Common myeloid progenitor, CD34-positive (primary cell): ENCODE results near the gene RGMA.

Experiments
- CTCF ChIA-PET: fragments of 350-600 bp; sonication (Branson Sonifier 250); formaldehyde crosslinking; loops from one replicate; lab custom pipeline; 2021; ENCODE audit warnings: antibody characterized with exemption; lab: Charles Lee
- POLR2A ChIA-PET: fragments of 350-600 bp; sonication (Branson Sonifier 250); formaldehyde crosslinking; loops from one replicate; lab custom pipeline; 2021; ENCODE audit warnings: antibody characterized with exemption; lab: Charles Lee
- DNase-seq, 3 donors: peaks; one replicate each; pipeline versions ENCODE4 v3.0.0 to v3.0.0-alpha.2; 2013
- H3K27ac ChIP-seq, 2 experiments: 1 replicate in 1 of 2; 2 replicates in 1 of 2; pipeline ENCODE4 v1.7.0; 2013; ENCODE audit warnings: inconsistent platforms in 2 of 2, low read length in 2 of 2, mild to moderate bottlenecking in 2 of 2, low read depth in 1 of 2, moderate library complexity in 1 of 2; ENCODE audit not compliant: severe bottlenecking in 2 of 2, insufficient read depth in 1 of 2, poor library complexity in 1 of 2
- H3K27me3 ChIP-seq, 5 experiments: replicated peaks in 2 of 5; 1 replicate in 3 of 5; 2 replicates in 2 of 5; pipeline versions ENCODE4 v1.6.1 to v1.7.0; 2013; ENCODE audit warnings: low read length in 4 of 5, mild to moderate bottlenecking in 2 of 5, moderate library complexity in 2 of 5, inconsistent platforms in 1 of 5; ENCODE audit not compliant: insufficient read depth in 5 of 5, control insufficient read depth in 4 of 5
- H3K36me3 ChIP-seq, 4 experiments: 1 replicate in 2 of 4; 2 replicates in 2 of 4; pipeline versions ENCODE4 v1.6.1 to v1.7.0; 2013; ENCODE audit warnings: low read length in 3 of 4, control low read depth in 1 of 4, mild to moderate bottlenecking in 1 of 4; ENCODE audit not compliant: control insufficient read depth in 4 of 4, insufficient read depth in 4 of 4
- H3K4me1 ChIP-seq, 4 experiments: 1 replicate in 3 of 4; 2 replicates in 1 of 4; pipeline versions ENCODE4 v1.6.1 to v1.7.1; 2013; ENCODE audit warnings: low read length in 3 of 4, mild to moderate bottlenecking in 3 of 4, control low read depth in 1 of 4, inconsistent platforms in 1 of 4, moderate library complexity in 1 of 4; ENCODE audit not compliant: control insufficient read depth in 4 of 4, insufficient read depth in 4 of 4; ENCODE audit errors: control extremely low read depth in 1 of 4
- H3K4me3 ChIP-seq, 7 experiments: 1 replicate in 4 of 7; 2 replicates in 3 of 7; pipeline versions ENCODE4 v1.5.1 to v1.7.0; 2013; ENCODE audit warnings: mild to moderate bottlenecking in 7 of 7, low read length in 6 of 7, moderate library complexity in 6 of 7, inconsistent platforms in 2 of 7, low read depth in 2 of 7, control low read depth in 1 of 7; ENCODE audit not compliant: insufficient read depth in 4 of 7, control insufficient read depth in 1 of 7; ENCODE audit errors: extremely low read depth in 1 of 7
- H3K9me3 ChIP-seq, 5 experiments: 1 replicate in 4 of 5; 2 replicates in 1 of 5; pipeline versions ENCODE4 v1.6.1 to v1.7.1; 2013; ENCODE audit warnings: low read length in 4 of 5, mild to moderate bottlenecking in 2 of 5, inconsistent platforms in 1 of 5, low read depth in 1 of 5, moderate library complexity in 1 of 5; ENCODE audit not compliant: control insufficient read depth in 4 of 5, insufficient read depth in 2 of 5; ENCODE audit errors: control extremely low read depth in 1 of 5
- WGBS: methylation state at CpG from one replicate; pipeline ENCODE4 v1.1.5; 2013; ENCODE audit not compliant: insufficient coverage; 5-methylcytosine and 5-hydroxymethylcytosine counted together

RGMA gene

DNA sequence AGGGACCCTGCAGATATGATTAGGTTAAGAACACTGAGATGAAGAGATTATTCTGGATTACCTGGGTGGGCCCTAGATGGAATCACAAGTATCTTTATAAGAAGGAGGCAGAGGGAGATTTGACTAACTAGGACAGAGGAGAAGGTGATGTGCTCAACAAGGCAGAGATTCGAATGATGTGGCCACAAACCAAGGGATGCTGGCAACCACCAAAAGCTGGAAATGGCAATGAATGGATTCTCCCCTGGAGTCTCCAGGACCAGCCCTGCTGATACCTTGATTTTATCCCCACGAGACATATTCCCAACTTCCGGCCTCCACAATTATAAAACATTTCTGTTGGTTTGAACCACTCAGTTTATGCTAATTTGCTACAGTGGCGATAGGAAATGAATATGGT, 42.9 kb downstream of the RGMA start:
- no peak for DNase-seq
- Histone ChIP-seq H3K27ac (no peak overlapping the region), H3K4me1 (peaks cover 0 to 71% (median 20%) of the 10 kb centered on the region in 4 experiments), H3K9me3 (no peaks in the 10 kb centered on the region), H3K4me3 (no peak overlapping the region), H3K36me3 (peaks cover 0 to 11% (median 0%) of the 10 kb centered on the region in 4 experiments), H3K27me3 (no peaks in the 10 kb centered on the region)
- WGBS, result 93% methylated on average over 4 of the region's 4 CpGs
- ChIA-PET POLR2A (no interaction called here), CTCF (interaction anchor here (18.8 kb wide), 1 partner anchor 12 kb away, joined by 472 read pairs; no protein-coding TSS in a partner anchor)

DNA sequence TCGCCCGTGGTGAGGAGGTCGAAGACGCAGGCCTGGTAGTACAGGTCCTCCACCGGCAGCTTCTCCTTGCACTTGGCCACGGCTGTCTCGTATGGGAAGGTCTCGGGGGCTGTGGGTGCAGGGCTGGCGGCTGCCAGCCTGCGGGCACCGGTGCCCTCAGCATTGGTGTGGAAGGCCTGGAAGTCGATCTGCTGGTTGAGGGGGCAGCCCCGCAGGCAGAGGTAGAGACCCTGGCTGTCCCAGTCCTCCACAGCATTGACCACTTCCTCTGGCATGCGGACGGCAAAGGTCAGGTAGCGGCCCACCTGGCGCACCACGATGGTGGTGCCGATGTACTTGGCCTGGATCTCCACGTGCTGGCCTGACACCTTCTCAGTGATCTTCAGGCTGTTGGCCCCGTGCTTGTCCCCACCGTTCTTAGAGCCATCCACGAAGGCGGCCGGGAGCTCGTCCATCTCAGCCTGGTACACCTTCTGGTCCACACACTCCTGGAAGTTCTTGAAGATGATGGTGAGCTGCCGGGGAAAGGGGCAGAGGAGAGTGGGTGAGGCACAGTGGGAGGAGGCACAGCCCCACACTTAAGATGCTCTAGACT, 43.7 kb downstream of the RGMA start:
- no peak overlapping the region for H3K27ac ChIP-seq
- WGBS, result 96% methylated on average over 26 of the region's 27 CpGs
- no peak overlapping the region for H3K4me3 ChIP-seq
- no peak for DNase-seq
- peaks cover 0 to 8% (median 0%) of the 10 kb centered on the region in 4 experiments for H3K36me3 ChIP-seq
- H3K9me3 ChIP-seq, result no peaks in the 10 kb centered on the region
- POLR2A ChIA-PET, result no interaction called here
- peaks cover 0 to 80% (median 23%) of the 10 kb centered on the region in 4 experiments for H3K4me1 ChIP-seq
- CTCF ChIA-PET, result interaction anchor here (18.8 kb wide), 1 partner anchor 12 kb away, joined by 472 read pairs; no protein-coding TSS in a partner anchor
- no peaks in the 10 kb centered on the region for H3K27me3 ChIP-seq

DNA sequence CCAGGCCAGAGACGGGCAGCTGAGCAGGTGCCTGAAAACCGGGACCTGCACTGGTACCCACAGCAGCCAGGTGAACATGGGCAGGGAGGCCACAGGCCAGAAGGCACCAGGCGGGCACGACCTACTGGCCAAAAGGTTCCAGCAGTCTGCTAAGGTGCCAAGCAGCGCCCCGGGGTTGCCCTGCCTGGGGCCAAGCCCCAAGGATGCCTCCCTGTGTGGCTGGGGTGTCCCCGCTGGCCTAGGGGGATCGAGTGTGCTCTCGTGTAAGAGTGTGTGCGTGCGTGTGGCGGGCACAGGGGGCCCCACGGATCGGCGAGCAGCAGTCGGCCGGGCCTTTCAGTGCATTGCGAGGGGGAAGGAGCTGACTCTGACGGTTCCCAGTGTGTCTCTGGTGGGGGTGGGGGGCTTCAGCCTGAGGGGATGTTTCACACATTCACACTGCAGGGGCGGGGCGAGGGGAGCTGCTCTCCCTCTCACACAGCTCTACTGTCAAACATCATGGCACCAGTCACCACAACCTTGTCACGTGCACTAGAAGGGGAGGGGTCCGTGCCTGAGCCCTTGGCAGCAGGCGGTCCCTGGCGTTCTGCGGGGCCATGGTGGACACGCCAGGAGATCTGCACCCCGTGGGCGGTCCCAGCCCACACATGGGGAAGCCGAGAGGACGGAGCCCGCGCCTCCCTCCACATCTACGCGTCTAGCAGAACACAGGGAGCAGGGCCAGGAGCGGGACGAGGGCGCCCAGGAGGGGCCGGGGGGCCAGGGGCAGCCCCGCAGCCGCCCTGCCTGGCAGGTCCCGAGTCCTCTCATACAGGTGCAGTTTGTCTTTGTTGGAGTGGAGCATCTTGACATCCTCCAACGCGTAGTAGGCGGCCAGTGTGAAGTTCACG, 44.5 kb downstream of the RGMA start:
- DNase-seq, result no peak
- Histone ChIP-seq H3K27me3 (no peaks in the 10 kb centered on the region), H3K9me3 (no peaks in the 10 kb centered on the region), H3K27ac (no peak overlapping the region), H3K36me3 (peaks cover 0 to 8% (median 0%) of the 10 kb centered on the region in 4 experiments), H3K4me1 (peaks cover 0 to 80% (median 24%) of the 10 kb centered on the region in 4 experiments), H3K4me3 (no peak overlapping the region)
- WGBS, result 94% methylated on average over 37 of the region's 46 CpGs
- ChIA-PET CTCF (interaction anchor here (1.6 to 18.8 kb wide), 2 partner anchors 11 to 1075 kb away, joined by 5 to 472 read pairs; no protein-coding TSS in a partner anchor), POLR2A (no interaction called here)

DNA sequence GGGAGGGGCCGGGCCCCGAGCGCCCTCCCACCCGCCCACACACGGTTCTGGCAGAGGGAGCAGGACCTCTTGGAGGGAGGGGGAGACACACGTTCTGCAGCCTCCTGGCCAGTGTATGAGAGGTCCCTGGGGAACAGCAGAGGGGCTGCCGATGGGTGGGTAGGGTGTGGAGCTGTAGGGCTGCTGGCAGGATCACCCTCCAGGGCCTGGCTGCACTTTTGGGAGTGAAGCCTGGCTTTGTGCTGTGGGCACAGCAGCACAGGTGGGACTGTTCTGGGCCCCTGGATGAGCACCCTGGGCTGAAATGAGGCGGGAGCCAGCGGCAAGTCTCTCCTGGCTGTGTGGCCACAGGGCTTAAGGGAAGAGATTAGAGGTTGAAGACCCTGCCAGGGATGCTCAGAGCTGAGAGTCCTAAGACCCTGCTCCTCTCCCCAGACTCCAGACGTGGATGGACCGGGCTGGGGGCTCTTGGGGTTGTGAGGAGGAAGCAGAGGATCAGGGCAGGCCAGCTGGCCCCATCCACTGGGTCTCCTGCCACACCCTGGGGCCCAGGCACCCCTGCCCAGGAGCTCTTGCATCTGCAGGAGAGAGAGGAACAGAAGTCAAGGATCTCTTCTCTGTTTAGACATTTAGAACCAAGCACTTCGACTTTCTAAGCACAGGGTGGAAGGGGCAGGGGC, 45.2 kb downstream of the RGMA start:
- CTCF ChIA-PET, result interaction anchor here (1.6 to 18.8 kb wide), 2 partner anchors 10 to 1076 kb away, joined by 5 to 472 read pairs; no protein-coding TSS in a partner anchor
- Histone ChIP-seq H3K4me3 (no peak overlapping the region), H3K9me3 (no peaks in the 10 kb centered on the region), H3K36me3 (peaks cover 0 to 8% (median 0%) of the 10 kb centered on the region in 4 experiments), H3K27ac (no peak overlapping the region), H3K4me1 (peaks cover 0 to 74% (median 21%) of the 10 kb centered on the region in 4 experiments), H3K27me3 (no peaks in the 10 kb centered on the region)
- DNase-seq, result peak in 1 of 3 donors; percentile 15
- POLR2A ChIA-PET, result interaction anchor here (0.6 kb wide), 1 partner anchor 1137 kb away, joined by 5 read pairs; no protein-coding TSS in a partner anchor
- WGBS, result 62% methylated on average over 5 of the region's 12 CpGs

DNA sequence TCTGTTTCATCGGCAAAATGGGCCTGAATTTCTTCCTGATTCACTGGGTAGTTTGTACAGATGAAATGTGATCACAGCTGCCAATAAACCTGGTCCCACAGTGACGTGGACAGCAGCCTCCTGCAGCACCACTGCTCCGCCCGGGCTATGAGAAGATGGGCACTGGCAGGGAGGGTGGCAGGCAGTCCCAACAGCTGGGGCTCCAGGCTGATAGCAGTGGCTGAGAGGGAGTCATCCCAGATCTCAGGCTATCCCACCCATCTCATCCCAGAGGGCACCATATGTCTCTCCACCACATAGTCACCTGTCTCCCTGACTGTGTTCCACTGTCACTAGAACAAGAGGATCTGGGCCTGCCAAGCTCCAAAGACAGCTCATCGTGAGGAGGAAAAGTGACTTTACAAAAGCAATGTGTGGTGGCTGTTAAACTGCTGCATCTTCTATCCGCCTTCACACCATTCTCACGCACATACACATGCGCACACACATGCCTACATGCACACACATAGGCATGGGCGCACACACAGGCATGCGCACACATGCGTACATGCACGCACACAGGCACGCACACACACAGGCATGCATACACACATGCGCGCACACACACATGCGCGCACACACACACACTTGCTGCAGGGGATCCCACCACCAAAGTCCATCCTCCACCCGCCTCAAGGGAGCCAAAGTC, 46.2 kb downstream of the RGMA start:
- POLR2A ChIA-PET, result interaction anchor here (0.6 kb wide), 2 partner anchors 25 to 1138 kb away, joined by 3 to 5 read pairs; no protein-coding TSS in a partner anchor
- H3K4me3 ChIP-seq, result no peak overlapping the region
- H3K9me3 ChIP-seq, result no peaks in the 10 kb centered on the region
- H3K27me3 ChIP-seq, result no peaks in the 10 kb centered on the region
- WGBS, result 88% methylated on average over 17 of the region's 18 CpGs
- peak in 1 of 3 donors; percentile 19 for DNase-seq
- no peak overlapping the region for H3K27ac ChIP-seq
- CTCF ChIA-PET, result interaction anchor here (1.6 kb wide), 1 partner anchor 1077 kb away, joined by 5 read pairs; no protein-coding TSS in a partner anchor
- H3K4me1 ChIP-seq, result peaks cover 0 to 70% (median 13%) of the 10 kb centered on the region in 4 experiments
- H3K36me3 ChIP-seq, result peaks cover 0 to 8% (median 0%) of the 10 kb centered on the region in 4 experiments

DNA sequence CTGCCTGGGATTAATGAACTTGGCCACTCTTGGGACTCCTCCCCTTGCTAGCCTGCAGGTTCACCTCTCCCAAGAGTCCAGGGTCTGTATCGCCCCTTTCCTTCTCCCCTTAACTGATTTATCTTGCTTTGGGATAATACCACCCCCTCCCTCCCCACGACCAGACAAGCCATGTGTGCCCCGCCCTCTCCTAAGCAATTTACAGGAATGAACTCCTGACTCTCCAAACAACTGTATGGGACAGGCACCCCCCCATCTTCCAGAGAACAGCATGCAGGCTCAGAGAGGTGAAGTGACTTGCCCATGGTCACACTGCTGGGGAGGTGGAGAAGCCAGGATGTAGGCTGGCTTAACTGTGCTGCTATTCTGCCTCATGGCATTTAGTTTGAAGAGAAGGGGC, 46.8 kb downstream of the RGMA start:
- no peaks in the 10 kb centered on the region for H3K9me3 ChIP-seq
- no peak overlapping the region for H3K27ac ChIP-seq
- no peak overlapping the region for H3K4me3 ChIP-seq
- ChIA-PET CTCF (no interaction called here), POLR2A (interaction anchor here (0.6 kb wide), 1 partner anchor 24 kb away, joined by 3 read pairs; no protein-coding TSS in a partner anchor)
- no peaks in the 10 kb centered on the region for H3K27me3 ChIP-seq
- no peak for DNase-seq
- H3K36me3 ChIP-seq, result peaks cover 0 to 8% (median 0%) of the 10 kb centered on the region in 4 experiments
- 86% methylated on average over 3 of the region's 3 CpGs for WGBS
- peaks cover 0 to 70% (median 7%) of the 10 kb centered on the region in 4 experiments for H3K4me1 ChIP-seq
